ENCODE results near the gene RNASEL.

DNA sequence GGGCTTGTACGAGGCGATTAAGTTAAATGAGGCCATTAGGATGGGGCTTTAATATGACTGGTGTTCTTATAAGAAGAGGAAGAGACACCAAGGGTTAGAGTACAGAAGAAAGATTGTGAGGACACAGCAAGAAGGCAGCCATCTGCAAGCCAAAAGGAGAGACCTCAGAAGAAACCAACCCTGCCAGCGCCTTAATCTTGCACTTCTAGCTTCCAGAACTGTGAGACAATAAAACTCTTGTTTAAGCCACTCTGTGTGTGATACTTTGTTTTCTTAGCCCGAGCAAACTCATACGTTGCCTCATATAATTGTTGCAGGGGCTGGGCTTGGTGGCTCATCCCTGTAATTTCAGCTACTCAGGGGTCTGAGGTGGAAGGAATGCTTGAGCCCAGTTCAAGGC, 48.7 kb upstream of the RNASEL start:
- TF ChIP-seq, protein P1, sequence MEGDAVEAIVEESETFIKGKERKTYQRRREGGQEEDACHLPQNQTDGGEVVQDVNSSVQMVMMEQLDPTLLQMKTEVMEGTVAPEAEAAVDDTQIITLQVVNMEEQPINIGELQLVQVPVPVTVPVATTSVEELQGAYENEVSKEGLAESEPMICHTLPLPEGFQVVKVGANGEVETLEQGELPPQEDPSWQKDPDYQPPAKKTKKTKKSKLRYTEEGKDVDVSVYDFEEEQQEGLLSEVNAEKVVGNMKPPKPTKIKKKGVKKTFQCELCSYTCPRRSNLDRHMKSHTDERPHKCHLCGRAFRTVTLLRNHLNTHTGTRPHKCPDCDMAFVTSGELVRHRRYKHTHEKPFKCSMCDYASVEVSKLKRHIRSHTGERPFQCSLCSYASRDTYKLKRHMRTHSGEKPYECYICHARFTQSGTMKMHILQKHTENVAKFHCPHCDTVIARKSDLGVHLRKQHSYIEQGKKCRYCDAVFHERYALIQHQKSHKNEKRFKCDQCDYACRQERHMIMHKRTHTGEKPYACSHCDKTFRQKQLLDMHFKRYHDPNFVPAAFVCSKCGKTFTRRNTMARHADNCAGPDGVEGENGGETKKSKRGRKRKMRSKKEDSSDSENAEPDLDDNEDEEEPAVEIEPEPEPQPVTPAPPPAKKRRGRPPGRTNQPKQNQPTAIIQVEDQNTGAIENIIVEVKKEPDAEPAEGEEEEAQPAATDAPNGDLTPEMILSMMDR (IDR thresholded peaks at IDR 0.05): no peak
- no peak for TF ChIP-seq EZH2 (IDR thresholded peaks at IDR 0.05; ENCODE audit: borderline replicate concordance, insufficient read depth, low read depth, low read length, poor library complexity, severe bottlenecking)

Measured in B cell (primary cell).